ENCODE data around the gene PRR5L. TPM values are rescaled to one million over a fixed set of nuclear protein-coding genes. Genes with fewer than 3 reads are reported as not detected.

PRR5L gene
- total and polyA plus RNA-seq, 2 experiments from 2014 or later, result 3.1 to 8.9 TPM

GRCh38 chr11:36394926-36395325, 98.8 kb downstream of the PRR5L start:
- H3K4me1 Mint-ChIP-seq, result peaks cover 4% of the 10 kb centered on the region; the same call in 1 of the 3 replicates
- Histone ChIP-seq H3K4me3 (no peak overlapping the region), H3K4me1 (ENCODE audit: insufficient read depth) (no peaks in the 10 kb centered on the region), H3F3A (replicated peaks; ENCODE audit: low read depth) (no peaks in the 10 kb centered on the region), H3K36me3 (ENCODE audit: insufficient read depth) (no peaks in the 10 kb centered on the region), H3K4me2 (no peak overlapping the region), H3K79me2 (replicated peaks; ENCODE audit: insufficient read depth) (no peaks in the 10 kb centered on the region), H4K20me1 (replicated peaks; ENCODE audit: insufficient read depth) (no peaks in the 10 kb centered on the region), H2AFZ (no peak overlapping the region), H3K9me2 (ENCODE audit: insufficient read depth) (no peaks in the 10 kb centered on the region), H3K27ac (ENCODE audit: low read depth) (no peak overlapping the region), H3K27me3 (ENCODE audit: insufficient read depth) (no peaks in the 10 kb centered on the region)
- DNase-seq (ENCODE audit: low spot score), result no peak
- no peaks in the 10 kb centered on the region for H3K36me3 Mint-ChIP-seq (ENCODE audit: low read depth)
- peaks cover 4% of the 10 kb centered on the region for H3K27me3 Mint-ChIP-seq (ENCODE audit: insufficient read depth, low read depth, poor library complexity)
- H3K4me3 Mint-ChIP-seq, result no peak overlapping the region
- TF ChIP-seq EZH2 (IDR thresholded peaks at IDR 0.05; ENCODE audit: low read depth, unreplicated experiment) (no peak), ZNF114 (CRISPR knock-in tag; IDR thresholded peaks at IDR 0.05) (no peak), CTCF (conservative IDR thresholded peaks at IDR 0.05; ENCODE audit: low read depth in 2 of 2) (no peak)
- no peaks in the 10 kb centered on the region for H3K9me3 Mint-ChIP-seq
- ATAC-seq, result no peak
- H3K27ac Mint-ChIP-seq, result no peak overlapping the region

GRCh38 chr11:36395978-36396736, 100.1 kb downstream of the PRR5L start:
- H3K27ac ChIP-seq (ENCODE audit: low read depth), result no peak overlapping the region
- no peaks in the 10 kb centered on the region for H3K36me3 ChIP-seq (ENCODE audit: insufficient read depth)
- no peak overlapping the region for H2AFZ ChIP-seq
- TF ChIP-seq NANOG (IDR thresholded peaks at IDR 0.05; ENCODE audit: borderline replicate concordance) (no peak), EZH2 (IDR thresholded peaks at IDR 0.05; ENCODE audit: low read depth, unreplicated experiment) (no peak), ZNF462 (CRISPR knock-in tag; IDR thresholded peaks at IDR 0.05) (no peak), CREB1 (CRISPR knock-in tag; IDR thresholded peaks at IDR 0.05; ENCODE audit: low read depth) (no peak)
- H3K79me2 ChIP-seq (replicated peaks; ENCODE audit: insufficient read depth), result no peaks in the 10 kb centered on the region
- no peak for DNase-seq (ENCODE audit: low spot score)
- Mint-ChIP-seq H3K4me1 (peaks cover under 1% of the 10 kb centered on the region; the same call in 1 of the 3 replicates), H3K27me3 (ENCODE audit: insufficient read depth, low read depth, poor library complexity) (peaks cover 4% of the 10 kb centered on the region), H3K9me3 (no peaks in the 10 kb centered on the region; the same call in 2 of the 3 replicates), H3K27ac (no peak overlapping the region), H3K36me3 (ENCODE audit: low read depth) (no peaks in the 10 kb centered on the region), H3K4me3 (no peak overlapping the region)
- H3K27me3 ChIP-seq (ENCODE audit: insufficient read depth), result no peaks in the 10 kb centered on the region
- H4K20me1 ChIP-seq (replicated peaks; ENCODE audit: insufficient read depth), result no peaks in the 10 kb centered on the region
- no peaks in the 10 kb centered on the region for H3K4me1 ChIP-seq (ENCODE audit: insufficient read depth)
- no peak overlapping the region for H3K4me3 ChIP-seq
- no peaks in the 10 kb centered on the region for H3K9me2 ChIP-seq (ENCODE audit: insufficient read depth)
- H3F3A ChIP-seq (replicated peaks; ENCODE audit: low read depth), result no peaks in the 10 kb centered on the region
- no peak overlapping the region for H3K4me2 ChIP-seq
- ATAC-seq, result no peak

Data from GM23338 (cell line).